SIG-M5 (cell line): ENCODE data around the gene CAMKK2.
"Not testable (repeated sequence)": the region's sequence is repeated elsewhere in the genome, so short reads cannot be mapped to it uniquely, and the experiment has no call there.

Source experiments
- DNase-seq: peaks from one replicate; lab custom pipeline; 2025; lab: John Stamatoyannopoulos, UW

Gene CAMKK2

GRCh38 chr12:121298411-121298810, 1.9 kb upstream of the CAMKK2 start:
- DNase-seq, result not testable (repeated sequence)

DNA sequence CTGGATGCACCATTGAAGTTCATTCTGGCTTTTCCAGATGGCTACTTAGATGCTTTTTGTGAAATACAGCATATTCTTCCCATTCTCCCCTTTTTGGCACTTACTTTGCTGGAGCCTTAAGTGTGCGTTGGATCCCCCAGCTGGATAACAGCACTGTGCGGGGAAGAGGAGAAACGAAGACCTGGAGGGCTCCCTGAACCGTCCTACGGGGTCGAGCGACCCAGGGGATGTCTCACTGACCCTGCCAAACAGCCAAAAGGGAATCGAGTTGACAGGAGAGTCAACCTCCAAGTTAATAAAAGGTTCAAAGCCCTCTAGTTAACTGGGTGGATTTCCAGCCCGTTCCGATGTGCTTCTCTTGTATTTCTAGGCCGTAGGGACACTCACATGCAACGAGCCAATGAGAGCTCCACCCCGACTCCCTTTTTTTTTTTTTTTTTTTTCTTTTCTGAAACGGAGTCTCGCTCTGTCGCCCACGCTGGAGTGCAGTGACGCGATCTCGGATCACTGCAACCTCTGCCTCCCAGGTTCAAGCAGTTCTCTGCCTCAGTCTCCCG, 1.0 kb upstream of the CAMKK2 start:
- no peak for DNase-seq

- no peak for DNase-seq
Measured at GRCh38 chr12:121295746-121296617, 527 bp downstream of the CAMKK2 start.

DNA sequence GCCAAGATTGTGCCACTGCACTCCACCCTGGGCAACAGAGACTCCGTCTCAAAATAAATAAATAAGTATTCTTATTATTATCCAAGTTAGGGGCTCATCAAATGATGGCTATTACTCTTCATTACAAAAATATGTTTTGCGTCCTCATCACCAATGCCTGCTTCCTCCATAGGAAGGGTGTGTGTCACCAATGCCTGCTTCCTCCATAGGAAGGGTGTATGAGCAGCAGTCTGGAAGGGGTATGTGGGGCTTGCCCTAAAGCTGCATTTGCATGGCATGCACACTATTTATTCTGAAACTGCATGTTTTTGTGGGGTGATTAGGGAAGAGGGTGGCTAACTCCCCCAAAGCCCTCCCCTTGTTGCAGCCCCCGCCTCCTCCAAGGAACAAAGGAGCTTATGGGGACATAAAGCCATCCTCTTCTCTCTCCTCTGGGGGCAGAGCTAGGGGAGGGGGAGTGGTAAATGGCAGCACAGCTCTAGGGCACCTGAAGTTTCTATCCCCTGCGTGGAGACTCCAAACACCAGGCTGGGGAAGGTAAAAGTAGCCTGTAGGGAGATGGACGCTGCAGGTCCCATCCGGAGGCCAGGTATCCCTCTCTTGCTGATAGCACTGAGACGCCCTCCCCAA, 1.3 kb downstream of the CAMKK2 start:
- DNase-seq, result no peak

DNA sequence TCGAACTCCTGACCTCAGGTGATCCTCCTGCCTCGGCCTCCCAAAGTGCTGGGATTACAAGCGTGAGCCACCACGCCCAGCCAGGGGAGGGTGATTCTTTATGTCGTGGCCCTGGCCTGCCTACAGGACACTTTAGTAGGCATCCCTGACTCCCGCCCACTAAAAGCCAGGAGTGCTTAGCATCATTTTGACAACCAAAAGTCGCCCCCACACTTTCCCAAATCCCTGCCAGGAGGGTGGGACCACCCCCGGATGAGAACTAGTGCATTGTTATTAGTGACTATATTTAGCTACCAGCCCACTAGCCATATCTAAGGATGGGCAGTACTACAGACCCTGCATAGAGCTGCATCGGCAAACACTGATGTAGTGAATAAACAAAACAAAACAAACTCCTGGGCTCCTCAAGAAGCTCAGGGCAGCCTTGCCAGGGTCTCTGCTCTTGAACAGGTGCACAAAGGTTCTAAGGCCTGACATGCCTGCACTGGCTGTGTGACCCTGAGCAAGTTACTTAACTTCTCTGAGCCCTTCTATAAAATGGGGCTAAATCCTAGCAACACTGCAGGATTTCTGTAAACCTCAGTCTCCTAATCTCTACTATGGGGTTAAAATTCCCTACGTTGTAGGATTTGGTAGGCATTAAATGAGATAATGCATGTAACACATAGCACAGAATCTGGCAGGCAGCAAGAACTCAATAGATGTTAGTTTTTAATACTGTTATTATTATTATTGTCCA, 2.2 kb downstream of the CAMKK2 start:
- DNase-seq, result no peak

DNA sequence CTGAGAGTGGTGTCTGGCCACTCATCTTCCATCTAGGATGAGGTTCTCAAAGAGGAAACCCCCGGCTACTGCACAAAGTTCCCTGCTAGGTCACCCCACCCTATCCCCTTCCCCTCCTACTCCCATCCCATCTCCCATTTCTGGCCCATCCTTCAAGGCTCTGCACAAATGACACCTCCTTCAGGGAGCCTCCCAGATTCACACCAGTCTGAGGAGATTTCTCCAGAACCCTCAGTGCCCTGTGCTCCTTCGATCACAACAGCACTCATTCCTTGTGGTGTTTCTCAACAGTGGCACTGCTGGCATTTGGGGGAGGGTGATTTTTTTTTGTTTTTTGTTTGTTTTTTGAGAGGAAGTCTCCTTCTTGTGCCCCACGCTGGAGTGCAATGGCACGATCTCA, 2.9 kb downstream of the CAMKK2 start:
- DNase-seq, result no peak

DNA sequence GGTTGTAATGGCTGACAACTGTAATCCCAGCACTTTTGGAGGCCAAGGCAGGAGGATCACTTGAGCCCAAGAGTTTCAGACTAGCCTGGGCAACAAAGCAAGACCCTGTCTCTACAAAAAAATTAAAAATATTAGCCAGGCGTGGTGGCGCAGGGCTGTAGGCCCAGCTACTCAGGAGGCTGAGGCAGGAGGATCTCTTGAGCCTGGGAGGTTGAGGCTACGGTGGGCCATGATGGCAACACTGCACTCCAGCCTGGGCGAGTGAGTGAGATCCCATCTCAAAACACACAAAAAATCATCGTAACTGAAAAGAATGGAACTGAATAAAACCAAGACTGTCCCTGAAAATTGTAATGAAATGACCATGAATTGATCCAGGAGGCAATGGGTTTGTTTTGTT, 6.1 kb downstream of the CAMKK2 start:
- no peak for DNase-seq

DNA sequence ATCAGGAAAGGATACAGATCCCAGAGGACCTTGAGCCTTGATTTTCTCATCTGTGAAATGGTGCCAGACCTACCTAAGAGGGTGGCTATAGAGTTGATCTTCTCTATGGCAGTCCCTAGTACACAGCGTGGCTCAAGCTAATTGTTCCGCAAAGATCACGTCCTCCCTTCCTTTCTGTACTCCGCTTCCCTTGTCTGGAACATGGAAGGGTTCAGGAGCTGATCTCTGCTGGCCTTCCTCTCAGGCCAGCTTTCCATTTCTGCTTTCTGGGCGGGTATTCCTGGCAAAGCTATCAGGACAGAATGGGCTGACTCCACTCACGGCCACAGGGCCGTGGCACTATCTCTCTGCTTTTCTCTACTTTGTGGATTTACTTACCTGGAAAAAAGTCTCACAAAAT, 6.5 kb downstream of the CAMKK2 start:
- no peak for DNase-seq

GRCh38 chr12:121288986-121289385, 7.5 kb downstream of the CAMKK2 start:
- DNase-seq, result no peak

GRCh38 chr12:121288158-121288845, 8.2 kb downstream of the CAMKK2 start:
- DNase-seq, result no peak

DNA sequence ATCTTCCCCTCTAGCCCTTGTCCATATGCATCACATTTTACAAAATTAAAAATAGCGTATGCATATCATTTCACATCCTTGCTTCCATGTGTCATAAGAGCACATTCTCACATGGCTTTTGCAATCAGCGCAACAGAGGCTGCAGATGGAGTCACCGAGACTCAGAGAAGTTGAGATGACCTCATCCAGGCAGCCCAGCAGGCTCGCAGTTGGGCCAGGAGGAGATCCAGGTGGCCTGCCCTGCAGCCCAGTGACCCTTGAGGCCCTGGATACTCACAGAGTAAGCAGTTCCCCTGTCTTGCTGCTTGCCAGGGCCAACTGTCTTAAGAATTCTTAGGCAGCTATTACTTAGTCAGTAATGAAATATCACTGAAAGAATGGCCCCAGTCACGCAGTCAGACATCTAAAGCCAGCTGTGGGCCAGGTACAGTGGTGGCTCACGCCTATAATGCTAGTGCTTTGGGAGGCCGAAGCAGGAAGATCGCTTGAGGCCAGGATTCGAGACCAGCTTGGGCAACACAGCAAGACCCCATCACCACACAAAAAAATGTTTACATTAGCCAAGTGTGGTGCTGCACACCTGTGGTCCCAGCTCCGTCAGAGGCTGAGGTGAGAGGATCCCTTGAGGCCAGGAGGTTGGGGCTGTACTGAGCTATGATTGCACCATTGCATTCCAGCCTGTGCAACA, 9.1 kb downstream of the CAMKK2 start:
- DNase-seq, result no peak

- DNase-seq, result no peak
Measured at GRCh38 chr12:121285856-121286255, 10.7 kb downstream of the CAMKK2 start.

GRCh38 chr12:121284551-121285390, 11.7 kb downstream of the CAMKK2 start:
- no peak for DNase-seq

GRCh38 chr12:121283841-121284240, 12.7 kb downstream of the CAMKK2 start:
- DNase-seq, result no peak

- DNase-seq, result no peak
Measured at GRCh38 chr12:121283388-121283787, 13.1 kb downstream of the CAMKK2 start.

GRCh38 chr12:121282910-121283309, 13.6 kb downstream of the CAMKK2 start:
- DNase-seq, result not testable (repeated sequence)

GRCh38 chr12:121282072-121282742, 14.3 kb downstream of the CAMKK2 start:
- no peak for DNase-seq

DNA sequence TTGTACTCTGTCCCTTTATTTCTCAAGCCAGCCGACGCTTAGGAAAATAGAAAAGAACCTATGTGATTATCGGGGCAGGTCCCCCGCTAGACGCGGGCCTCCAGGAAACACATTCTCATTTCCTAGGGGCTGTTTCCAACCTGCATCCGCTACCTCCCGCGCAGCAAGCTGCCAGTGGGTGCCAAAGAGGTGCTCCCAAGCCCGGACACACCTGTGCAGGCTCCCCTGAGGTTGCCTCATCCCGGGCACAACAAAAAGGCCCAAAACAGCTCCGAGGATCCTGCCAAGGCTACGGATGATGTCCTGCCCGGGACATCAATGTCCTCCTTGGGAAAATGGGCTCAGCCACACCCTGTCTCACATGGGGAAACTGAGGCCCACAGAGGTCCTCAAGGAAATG, 15.4 kb downstream of the CAMKK2 start:
- DNase-seq, result not testable (repeated sequence)

DNA sequence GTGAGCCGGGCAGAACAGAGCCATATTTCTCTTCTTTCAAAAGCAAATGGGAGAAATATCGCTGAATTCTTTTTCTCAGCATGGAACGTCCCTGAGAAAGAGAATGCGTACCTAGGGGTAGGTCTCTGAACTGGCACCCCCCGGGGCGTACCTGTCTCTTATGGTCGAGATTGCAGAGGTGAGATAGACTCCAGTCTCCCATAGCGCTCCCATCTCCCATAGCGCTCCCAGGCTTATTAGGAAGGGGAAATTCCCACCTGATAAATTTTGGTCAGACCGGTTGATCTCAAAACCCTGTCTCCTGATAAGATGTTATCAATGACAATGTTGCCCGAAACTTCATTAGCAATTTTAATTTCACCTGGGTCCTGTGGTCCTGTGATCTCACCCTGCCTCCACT, 16.0 kb downstream of the CAMKK2 start:
- DNase-seq, result not testable (repeated sequence)

- no peak for DNase-seq
Measured at GRCh38 chr12:121279507-121279915, 17.0 kb downstream of the CAMKK2 start.
